Activated effector memory CD4-positive, alpha-beta T cell treated with Interleukin-2 at 50 U/mL for 16 hours (primary cell): ENCODE data around the gene KANK4.
"Not testable (repeated sequence)": the region's sequence is repeated elsewhere in the genome, so short reads cannot be mapped to it uniquely, and the experiment has no call there.

Experiments used
- DNase-seq: peaks from one replicate; pipeline ENCODE4 v3.0.0-alpha.2; 2020

The KANK4 gene

GRCh38 chr1:62233926-62234450 lies 85.2 kb downstream of the KANK4 start:
- no peak for DNase-seq

- DNase-seq = no peak
These were observed 86.4 kb downstream of the KANK4 start for GRCh38 chr1:62232871-62233278.

GRCh38 chr1:62230718-62231117 lies 88.5 kb downstream of the KANK4 start:
- no peak for DNase-seq

GRCh38 chr1:62229932-62230331 lies 89.3 kb downstream of the KANK4 start:
- no peak for DNase-seq

GRCh38 chr1:62229468-62229867 lies 89.8 kb downstream of the KANK4 start:
- DNase-seq = no peak

- no peak for DNase-seq
These were observed 90.4 kb downstream of the KANK4 start for GRCh38 chr1:62228883-62229187.

GRCh38 chr1:62228136-62228882 lies 90.9 kb downstream of the KANK4 start:
- DNase-seq = no peak

- DNase-seq = no peak
These were observed 91.7 kb downstream of the KANK4 start for GRCh38 chr1:62227496-62227895.

- DNase-seq = no peak
These were observed 95.1 kb downstream of the KANK4 start for GRCh38 chr1:62224182-62224581.

- DNase-seq = no peak
These were observed 96.9 kb downstream of the KANK4 start for GRCh38 chr1:62222321-62222720.

GRCh38 chr1:62221171-62221570 lies 98.1 kb downstream of the KANK4 start:
- DNase-seq = no peak

- DNase-seq = not testable (repeated sequence)
These were observed 98.8 kb downstream of the KANK4 start for GRCh38 chr1:62220456-62220855.

- DNase-seq = no peak
These were observed 100.6 kb downstream of the KANK4 start for GRCh38 chr1:62218604-62219003.

- no peak for DNase-seq
These were observed 105.9 kb downstream of the KANK4 start for GRCh38 chr1:62213075-62213914.

GRCh38 chr1:62212411-62212810 lies 106.8 kb downstream of the KANK4 start:
- no peak for DNase-seq

- DNase-seq = no peak
These were observed 108.3 kb downstream of the KANK4 start for GRCh38 chr1:62210960-62211359.

- no peak for DNase-seq
These were observed 109.2 kb downstream of the KANK4 start for GRCh38 chr1:62209931-62210595.

- DNase-seq = no peak
These were observed 110.3 kb downstream of the KANK4 start for GRCh38 chr1:62208970-62209369.

- DNase-seq = no peak
These were observed 111.1 kb downstream of the KANK4 start for GRCh38 chr1:62208087-62208486.

- DNase-seq = no peak
These were observed 112.0 kb downstream of the KANK4 start for GRCh38 chr1:62207187-62207586.

- no peak for DNase-seq
These were observed 120.5 kb downstream of the KANK4 start for GRCh38 chr1:62198781-62199125.

GRCh38 chr1:62198069-62198780 lies 121.0 kb downstream of the KANK4 start:
- no peak for DNase-seq

GRCh38 chr1:62196086-62196690 lies 123.0 kb downstream of the KANK4 start:
- DNase-seq = no peak
